Endothelial cell of umbilical vein (primary cell): ENCODE data around the gene SLC26A11.

ENCODE experiments used
- CTCF ChIP-seq, 2 donors: IDR thresholded peaks; 1 replicate in 1 of 2; 2 replicates in 1 of 2; pipeline ENCODE4 v1.5.1; 2011; ENCODE audit warnings: low read length in 2 of 2, mild to moderate bottlenecking in 2 of 2, moderate library complexity in 2 of 2, control low read depth in 1 of 2, inconsistent platforms in 1 of 2, low read depth in 1 of 2; ENCODE audit not compliant: insufficient read depth in 1 of 2; ENCODE audit errors: extremely low read depth in 1 of 2
- EZH2 ChIP-seq: IDR thresholded peaks from 2 replicates; pipeline ENCODE4 v1.6.1; 2012; ENCODE audit warnings: borderline replicate concordance, low read depth, mild to moderate bottlenecking, moderate library complexity, low read length, inconsistent platforms; ENCODE audit not compliant: severe bottlenecking

DNA sequence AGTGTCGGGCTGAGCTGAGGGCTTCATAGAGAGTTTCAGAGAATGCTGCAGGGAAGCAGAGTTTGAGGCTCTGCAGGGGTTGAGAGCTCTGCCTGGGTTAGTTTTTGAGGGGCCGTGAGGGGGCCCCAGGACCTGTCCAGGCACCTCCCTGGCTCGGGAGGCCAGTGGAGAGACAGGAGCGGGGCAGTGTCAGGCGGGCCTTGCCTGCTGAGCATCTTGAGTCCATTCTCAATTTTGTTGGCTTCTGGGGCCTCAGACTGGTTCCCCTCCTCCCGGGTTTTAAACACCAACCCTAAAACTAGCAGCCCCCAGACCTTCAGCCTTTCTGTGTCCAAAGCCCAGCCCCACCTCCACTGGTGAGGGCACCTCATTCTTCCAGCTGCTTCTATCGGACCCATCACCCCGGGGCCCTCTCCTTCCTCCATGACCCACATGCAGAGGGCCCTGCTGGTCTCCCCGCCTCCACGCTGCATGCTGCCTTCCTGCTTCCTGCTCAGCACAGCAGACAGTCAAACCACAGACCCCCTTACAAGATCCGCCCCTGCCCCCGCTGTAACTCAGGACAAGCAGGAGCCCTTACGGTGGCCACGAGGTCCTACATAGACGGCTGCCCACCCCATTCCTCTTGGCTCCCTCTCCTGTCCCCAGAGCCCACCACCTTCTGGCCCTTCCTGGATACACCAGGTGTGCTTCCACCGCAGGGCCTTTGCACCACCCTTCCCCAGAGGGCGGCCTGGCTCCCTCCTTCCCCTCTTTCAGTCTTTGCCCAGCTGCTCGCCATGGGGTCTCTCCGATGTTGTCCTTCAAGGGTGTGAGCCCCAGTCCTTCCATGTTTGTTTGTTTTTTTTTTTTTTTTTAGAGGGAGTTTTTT lies 44.2 kb downstream of the SLC26A11 start:
- no peak for TF ChIP-seq CTCF (IDR thresholded peaks at IDR 0.05; ENCODE audit: extremely low read depth in 1 of 2, insufficient read depth in 1 of 2, low read depth in 1 of 2, low read length in 2 of 2)
- no peak for TF ChIP-seq EZH2
